Transverse colon (tissue), 4 donors: ENCODE data around the gene C4orf17. TPM values are rescaled to one million over a fixed set of nuclear protein-coding genes. Genes with fewer than 3 reads are reported as not detected.

Experiments
- DNase-seq: peaks from one replicate; pipeline ENCODE4 v3.0.0-alpha.2; 2019
- H3K27ac ChIP-seq, 4 donors: fragments of 200-600 bp; sonication (generic); 2 replicates each; pipeline ENCODE4 v1.5.1; 2016 to 2018; ENCODE audit warnings: inconsistent platforms in 4 of 4
- H3K27me3 ChIP-seq: fragments of 200-600 bp; sonication (generic); 2 replicates; pipeline ENCODE4 v1.5.1; 2017; ENCODE audit warnings: inconsistent platforms
- H3K36me3 ChIP-seq, 4 donors: fragments of 200-600 bp; sonication (generic); 2 replicates each; pipeline ENCODE4 v1.5.1; 2017 to 2019; ENCODE audit warnings: inconsistent platforms in 4 of 4
- H3K4me1 ChIP-seq, 4 donors: fragments of 200-600 bp; sonication (generic); 2 replicates each; pipeline ENCODE4 v1.5.1; 2017 to 2020; ENCODE audit warnings: inconsistent platforms in 4 of 4
- H3K4me3 ChIP-seq, 4 donors: fragments of 200-600 bp; sonication (generic); 1 replicate in 1 of 4; 2 replicates in 3 of 4; pipeline versions ENCODE4 v1.5.1 to v1.6.1; 2017 to 2019; ENCODE audit warnings: inconsistent platforms in 4 of 4
- H3K9me3 ChIP-seq, 2 donors: fragments of 200-600 bp; sonication (generic); 2 replicates each; pipeline ENCODE4 v1.5.1; 2017 to 2019; ENCODE audit warnings: inconsistent platforms in 2 of 2
- CTCF ChIP-seq, 5 experiments: fragments of 200-600 bp in 3 of 5; fragments of 450-650 bp in 2 of 5; sonication (generic) in 3 of 5; IDR thresholded peaks; 1 replicate in 2 of 5; 2 replicates in 3 of 5; pipeline ENCODE4 v1.5.1; 2016 to 2017; ENCODE audit warnings: antibody characterized with exemption in 5 of 5, inconsistent platforms in 3 of 5, mild to moderate bottlenecking in 2 of 5, moderate library complexity in 1 of 5
- EP300 ChIP-seq: sonication (generic); formaldehyde crosslinking; IDR thresholded peaks from one replicate; pipeline ENCODE4 v1.6.1; 2017; ENCODE audit warnings: antibody characterized with exemption, low read depth
- POLR2A ChIP-seq: fragments of 450-650 bp; IDR thresholded peaks from one replicate; pipeline ENCODE4 v1.6.1; 2016; ENCODE audit warnings: antibody characterized with exemption, mild to moderate bottlenecking, moderate library complexity
- POLR2AphosphoS5 ChIP-seq, 3 donors: sonication (generic); formaldehyde crosslinking; IDR thresholded peaks; one replicate each; pipeline ENCODE4 v1.6.1; 2016; ENCODE audit warnings: antibody characterized with exemption in 3 of 3
- WGBS, 2 donors: methylation state at CpG; one replicate each; pipeline ENCODE4 v1.1.5; 2018; ENCODE audit warnings: low coverage in 1 of 2; 5-methylcytosine and 5-hydroxymethylcytosine counted together
- in situ Hi-C, 4 donors: fragments of 200-750 bp; cut with MboI; loops; one replicate each; pipeline versions ENCODE4 v1.15.0 to v1.15.1; 2017; ENCODE audit warnings: low sequenced_read_pairs in 3 of 4, low pct_ligation_motif_present in 1 of 4, low pct_unique_long_range_greater_than_20kb in 1 of 4
- intact Hi-C: fragments of 100-400 bp; cut with DNase I; formaldehyde crosslinking; loops from one replicate; pipeline ENCODE4 v1.15.1; 2023; ENCODE audit warnings: low total_unique reads
- total RNA-seq, 4 donors: library from RNA; depleted of rRNA; stranded (reverse); fragments of >200 nt; gene quantifications; one replicate each; pipeline ENCODE4 v1.1.0, GENCODE V29; 2016

C4orf17 gene
- total RNA-seq, 4 donors from 2014 or later, result not detected

GRCh38 chr4:99504804-99505502, 5.9 kb upstream of the C4orf17 start:
- no peak overlapping the region for H3K4me3 ChIP-seq
- no peaks in the 10 kb centered on the region for H3K36me3 ChIP-seq
- TF ChIP-seq EP300 (no peak), CTCF (IDR thresholded peaks at IDR 0.05) (no peak), POLR2AphosphoS5 (IDR thresholded peaks at IDR 0.05) (no peak), POLR2A (no peak)
- no peaks in the 10 kb centered on the region for H3K9me3 ChIP-seq
- H3K27ac ChIP-seq, result no peak overlapping the region
- H3K27me3 ChIP-seq, result no peaks in the 10 kb centered on the region
- no peak for DNase-seq
- H3K4me1 ChIP-seq, result no peaks in the 10 kb centered on the region
- intact Hi-C loops (no loop called here), in situ Hi-C loops (no loop called here)
- 80% methylated on average over 3 of the region's 3 CpGs; no CpG with 5 or more reads in 1 of the 2 donors for WGBS, 2 donors

- H3K27me3 ChIP-seq, result no peaks in the 10 kb centered on the region
- TF ChIP-seq CTCF (IDR thresholded peaks at IDR 0.05) (no peak), POLR2A (no peak), EP300 (no peak), POLR2AphosphoS5 (IDR thresholded peaks at IDR 0.05) (no peak)
- no peaks in the 10 kb centered on the region for H3K36me3 ChIP-seq
- WGBS, 2 donors, result 68 to 77% methylated on average over 2 of the region's 2 CpGs
- intact Hi-C loops (no loop called here), in situ Hi-C loops (no loop called here)
- no peak for DNase-seq
- H3K27ac ChIP-seq, result no peak overlapping the region
- H3K9me3 ChIP-seq, result no peaks in the 10 kb centered on the region
- H3K4me1 ChIP-seq, result no peaks in the 10 kb centered on the region
- no peak overlapping the region for H3K4me3 ChIP-seq
These were observed 4.0 kb upstream of the C4orf17 start for GRCh38 chr4:99506781-99507180.

GRCh38 chr4:99507349-99507748, 3.5 kb upstream of the C4orf17 start:
- TF ChIP-seq POLR2A, result no peak
- TF ChIP-seq EP300, result no peak
- no peak for TF ChIP-seq CTCF (IDR thresholded peaks at IDR 0.05)
- no peak for TF ChIP-seq POLR2AphosphoS5 (IDR thresholded peaks at IDR 0.05)
- intact Hi-C loops, result no loop called here
- no peaks in the 10 kb centered on the region for H3K9me3 ChIP-seq
- H3K27me3 ChIP-seq, result no peaks in the 10 kb centered on the region
- H3K27ac ChIP-seq, result no peak overlapping the region
- H3K4me1 ChIP-seq, result no peaks in the 10 kb centered on the region
- in situ Hi-C loops, result no loop called here
- no peak overlapping the region for H3K4me3 ChIP-seq
- DNase-seq, result no peak
- no peaks in the 10 kb centered on the region for H3K36me3 ChIP-seq
- 67 to 70% methylated on average over 1 of the region's 1 CpG for whole genome bisulfite sequencing, 2 donors

- Histone ChIP-seq H3K4me3 (no peak overlapping the region), H3K4me1 (no peaks in the 10 kb centered on the region), H3K27ac (no peak overlapping the region), H3K9me3 (no peaks in the 10 kb centered on the region), H3K27me3 (no peaks in the 10 kb centered on the region), H3K36me3 (no peaks in the 10 kb centered on the region)
- intact Hi-C loops, result no loop called here
- no peak for DNase-seq
- no peak for TF ChIP-seq POLR2A
- no peak for TF ChIP-seq CTCF (IDR thresholded peaks at IDR 0.05)
- TF ChIP-seq POLR2AphosphoS5 (IDR thresholded peaks at IDR 0.05), result no peak
- no peak for TF ChIP-seq EP300
- in situ Hi-C loops, result no loop called here
These were observed 3.1 kb upstream of the C4orf17 start for GRCh38 chr4:99507762-99508161.
